NCI-H748 (cell line): ENCODE data around the gene EPG5.
A peak's percentile ranks its signal among the peaks of the same experiment; 100 is the strongest.
"Not testable (repeated sequence)": the region's sequence is repeated elsewhere in the genome, so short reads cannot be mapped to it uniquely, and the experiment has no call there.

ENCODE experiments used
- DNase-seq: peaks from one replicate; lab custom pipeline; 2025; ENCODE audit not compliant: unreplicated experiment; lab: John Stamatoyannopoulos, UW

EPG5 gene

DNA sequence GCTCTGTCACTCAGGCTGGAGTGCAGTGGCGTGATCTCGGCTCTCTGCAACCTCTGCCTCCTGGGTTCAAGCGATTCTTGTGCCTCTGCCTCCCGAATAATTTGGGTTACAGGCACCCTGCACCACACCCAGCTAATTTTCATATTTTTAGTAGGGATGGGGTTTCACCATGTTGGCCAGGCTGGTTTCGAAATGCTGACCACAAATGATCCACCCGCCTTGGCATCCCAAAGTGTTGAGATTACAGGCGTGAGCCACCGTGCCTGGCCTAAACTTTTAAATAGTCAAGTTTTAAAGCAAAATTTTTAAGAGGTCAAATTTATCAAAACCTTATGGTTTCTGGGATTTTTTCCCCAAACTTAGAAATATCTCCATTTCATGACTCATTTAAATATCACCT, 148.4 kb downstream of the EPG5 start:
- DNase-seq: not testable (repeated sequence)

DNA sequence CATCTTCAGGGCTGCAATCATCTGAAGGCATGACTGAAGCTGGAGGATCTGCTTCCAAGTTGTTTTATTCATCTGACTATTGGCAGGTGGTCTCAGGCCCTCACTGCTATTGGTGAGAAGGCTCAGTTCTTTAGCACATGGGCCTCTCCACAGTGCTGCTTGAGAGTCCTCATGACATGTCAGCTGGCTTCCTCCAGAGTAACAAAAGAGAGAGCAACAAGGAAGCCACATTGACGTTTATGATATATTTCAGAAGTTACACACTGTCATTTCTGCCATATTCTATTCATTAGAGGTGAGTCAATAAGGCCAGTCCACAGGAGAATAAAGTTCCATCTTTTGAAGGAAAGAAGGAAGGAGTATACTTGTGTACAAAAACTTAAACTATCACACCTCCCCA, 149.6 kb downstream of the EPG5 start:
- no peak for DNase-seq

DNA sequence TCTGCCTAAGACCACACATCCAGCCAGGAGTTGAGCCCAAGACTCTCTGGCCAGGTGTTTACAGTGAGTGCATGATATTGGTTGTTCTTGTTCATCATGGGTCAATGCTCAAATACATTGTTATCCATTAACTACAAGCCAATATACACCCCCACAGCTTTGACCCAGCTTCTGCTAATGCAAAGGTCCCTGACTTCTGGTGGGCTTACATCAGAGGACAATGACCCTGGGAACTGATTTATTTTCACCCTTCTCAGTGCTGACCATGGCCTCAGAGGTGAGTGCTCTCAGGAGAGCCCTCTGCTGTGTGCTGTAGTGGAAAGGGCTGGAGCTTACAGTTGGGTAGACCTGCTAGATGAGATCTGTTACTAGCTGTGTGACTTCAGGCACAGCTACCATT, 152.4 kb downstream of the EPG5 start:
- DNase-seq: not testable (repeated sequence)

DNA sequence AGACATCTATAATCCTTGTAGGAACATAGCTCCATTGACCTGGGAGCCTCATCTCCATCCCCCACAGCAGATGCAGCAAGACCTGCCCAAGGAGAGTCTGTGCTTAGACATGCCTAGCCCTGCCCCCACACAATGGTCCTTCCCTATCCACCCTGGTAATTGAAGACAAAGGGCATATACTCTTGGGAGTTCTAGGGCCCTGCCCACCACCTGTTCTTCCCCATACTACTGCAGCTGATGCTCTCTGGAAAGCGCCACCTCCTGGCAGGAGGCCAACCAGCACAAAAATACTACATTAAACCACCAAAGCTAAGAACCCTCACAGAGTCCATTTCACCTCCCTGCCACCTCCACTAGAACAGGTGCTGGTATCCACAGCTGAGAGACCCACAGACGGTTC, 160.0 kb downstream of the EPG5 start:
- peak; percentile 63 for DNase-seq

DNA sequence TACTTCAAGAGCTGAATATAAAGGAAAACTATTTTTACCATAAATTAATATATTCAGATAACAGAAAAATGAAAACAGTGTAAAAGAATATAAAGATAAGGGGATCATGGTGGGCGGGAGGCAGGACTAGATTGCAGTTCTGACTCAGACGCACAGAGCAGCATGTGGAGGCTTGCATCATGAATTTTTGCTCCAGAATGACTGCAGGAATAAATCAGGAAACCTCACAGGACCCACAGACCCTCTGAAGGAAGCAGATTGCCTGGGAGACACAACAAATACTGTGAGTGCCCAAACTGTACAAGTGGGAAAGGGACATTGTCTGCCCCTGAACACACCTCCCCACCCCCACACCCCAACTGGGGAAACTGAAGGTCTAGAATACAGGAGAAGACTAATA, 160.9 kb downstream of the EPG5 start:
- no peak for DNase-seq

DNA sequence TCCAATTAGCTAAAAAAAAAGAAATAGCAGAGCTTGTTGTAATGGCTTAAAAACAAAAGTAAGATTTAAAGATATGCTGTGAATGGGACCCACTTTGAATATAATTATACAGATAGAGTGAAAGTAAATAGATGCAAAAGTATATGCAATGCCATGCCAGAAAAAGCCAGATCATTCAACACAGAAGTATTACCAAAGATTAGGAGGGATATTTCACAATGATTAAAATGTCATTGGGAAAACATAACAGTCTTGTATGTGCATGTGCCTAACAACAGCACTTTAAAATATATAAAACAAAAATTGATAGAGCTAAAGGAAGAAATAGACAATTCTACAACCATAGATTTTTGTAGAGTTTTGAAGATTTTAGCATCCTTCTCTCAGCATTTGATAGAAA, 161.6 kb downstream of the EPG5 start:
- DNase-seq: no peak

DNA sequence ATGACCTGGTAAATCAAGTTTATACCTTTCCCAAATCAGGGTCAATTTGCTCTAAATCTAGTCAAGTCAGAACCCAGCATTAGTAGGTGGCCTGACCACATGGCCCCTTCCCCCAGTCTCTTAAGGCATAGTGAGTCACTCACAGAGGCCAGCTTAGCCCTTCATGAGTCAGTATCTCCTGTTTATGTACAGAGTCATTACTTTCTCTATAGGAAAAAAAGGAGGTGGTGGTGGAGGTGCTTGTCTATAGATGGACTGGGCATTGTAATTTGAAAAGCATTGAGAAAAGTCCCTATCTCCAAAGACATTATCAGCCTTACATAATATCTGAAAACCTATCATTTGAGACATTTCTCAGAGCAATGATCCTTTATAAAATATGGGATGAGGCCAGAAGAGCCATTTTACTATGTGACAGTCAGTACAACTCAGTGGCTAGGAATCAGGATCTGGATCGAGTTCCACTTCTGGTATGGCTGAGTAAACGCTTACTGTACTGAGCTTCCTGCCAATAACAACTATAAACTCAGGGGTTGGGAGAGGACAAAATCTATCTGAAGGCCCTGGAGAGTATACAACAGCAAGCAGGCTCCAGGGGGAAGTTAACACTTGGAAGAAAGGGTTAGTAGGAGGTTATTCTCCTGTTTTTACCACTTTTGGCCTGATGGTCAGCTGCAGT, 164.2 kb downstream of the EPG5 start:
- DNase-seq: no peak

DNA sequence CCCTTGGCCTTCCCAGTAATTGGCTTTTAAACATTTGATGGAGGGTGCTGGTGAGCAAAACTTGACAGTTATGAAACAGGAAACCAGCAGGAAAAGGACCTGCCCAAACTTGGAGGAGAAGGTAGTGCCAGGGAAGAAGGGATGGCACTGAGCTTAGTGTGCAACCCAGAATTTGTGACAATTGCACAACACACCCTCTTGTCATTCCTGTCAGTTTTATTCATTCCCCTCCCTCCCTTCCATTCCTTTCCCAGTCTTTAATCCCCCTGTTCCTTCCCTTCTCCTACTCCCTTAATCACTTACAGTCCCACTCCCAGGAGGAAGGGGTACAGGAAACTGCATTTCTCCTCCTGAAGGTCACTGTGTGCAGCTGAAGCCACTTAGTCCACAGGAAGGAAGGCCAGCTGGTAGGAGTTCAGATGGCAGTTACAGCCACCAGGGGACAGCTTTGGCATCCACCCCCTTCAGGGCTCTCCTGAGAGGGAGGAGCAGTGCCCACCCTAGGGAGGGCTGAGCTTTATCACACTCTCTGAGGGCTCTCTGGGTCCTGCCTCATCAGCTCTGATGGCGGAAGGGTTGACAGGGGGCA, 165.6 kb downstream of the EPG5 start:
- DNase-seq: no peak
